Measurements from ENCODE around the gene YWHAG.

DNA sequence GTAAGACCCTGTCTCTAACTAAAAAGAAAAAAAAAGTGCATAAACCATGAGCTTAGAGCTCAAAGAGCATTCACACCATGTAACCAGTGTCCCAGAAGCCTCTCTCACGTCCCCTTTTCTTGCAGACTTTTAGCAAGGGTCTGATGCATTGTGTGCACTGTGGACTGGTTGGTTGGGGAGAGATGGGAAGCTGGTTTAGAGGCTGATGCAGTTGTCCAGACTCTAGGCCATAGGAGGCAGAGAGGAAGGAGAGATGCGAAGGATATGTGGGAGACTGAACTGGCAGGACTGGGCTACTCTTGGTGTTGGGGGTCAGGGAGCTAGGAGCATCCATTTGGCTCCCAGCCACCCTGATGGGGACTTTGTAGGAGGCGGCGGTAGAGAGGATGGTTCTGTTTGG lies 48.9 kb upstream of the YWHAG start:
- TF ChIP-seq CTCF (IDR thresholded peaks at IDR 0.05; ENCODE audit: low read depth, low read length, poor library complexity, severe bottlenecking) (no peak), EZH2phosphoT487 (IDR thresholded peaks at IDR 0.05; ENCODE audit: borderline replicate concordance, low read length) (no peak)

Measured in DOHH2 (cell line).